Measurements from ENCODE around the gene PLEKHG4B.
A peak's percentile ranks its signal among the peaks of the same experiment; 100 is the strongest.
"Not testable (repeated sequence)": the region's sequence is repeated elsewhere in the genome, so short reads cannot be mapped to it uniquely, and the experiment has no call there.

PLEKHG4B gene

DNA sequence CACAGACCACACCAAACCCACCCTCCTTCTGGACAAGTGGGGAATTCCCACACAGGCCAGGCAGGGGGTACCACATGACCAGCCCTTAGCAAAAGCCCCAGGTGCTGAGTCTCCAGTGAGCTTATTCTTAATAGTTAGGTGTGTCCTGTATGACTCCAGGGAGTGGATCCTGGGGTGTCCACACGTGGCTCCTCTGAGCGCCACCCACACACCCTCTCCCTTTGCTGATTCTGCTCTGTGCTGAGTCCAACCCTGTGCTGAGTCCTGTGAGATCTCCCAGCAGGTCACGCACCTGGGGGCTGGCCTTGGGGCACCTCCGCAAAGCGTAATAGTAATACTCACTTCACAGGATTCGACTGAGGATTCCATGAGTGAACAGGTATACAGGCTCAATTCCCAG, 112.0 kb downstream of the PLEKHG4B start:
- no peak for DNase-seq

DNA sequence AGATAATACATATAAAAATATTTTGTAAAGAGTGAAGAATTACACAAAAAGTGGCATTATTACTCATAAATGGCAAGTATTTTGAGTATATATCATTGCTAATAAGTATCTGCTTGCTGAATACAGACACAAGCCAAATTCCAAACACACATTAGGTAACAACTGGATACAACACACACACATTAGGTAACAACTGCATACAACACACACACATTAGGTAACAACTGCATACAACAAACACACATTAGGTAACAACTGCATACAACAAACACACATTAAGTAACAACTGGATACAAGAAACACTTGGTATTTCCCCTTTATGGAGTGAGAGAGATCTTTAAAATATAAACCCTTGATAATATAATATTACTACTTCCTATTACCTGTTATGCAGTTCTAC, 112.5 kb downstream of the PLEKHG4B start:
- DNase-seq = no peak

- no peak for DNase-seq
These were observed 113.2 kb downstream of the PLEKHG4B start for GRCh38 chr5:204966-205670.

DNA sequence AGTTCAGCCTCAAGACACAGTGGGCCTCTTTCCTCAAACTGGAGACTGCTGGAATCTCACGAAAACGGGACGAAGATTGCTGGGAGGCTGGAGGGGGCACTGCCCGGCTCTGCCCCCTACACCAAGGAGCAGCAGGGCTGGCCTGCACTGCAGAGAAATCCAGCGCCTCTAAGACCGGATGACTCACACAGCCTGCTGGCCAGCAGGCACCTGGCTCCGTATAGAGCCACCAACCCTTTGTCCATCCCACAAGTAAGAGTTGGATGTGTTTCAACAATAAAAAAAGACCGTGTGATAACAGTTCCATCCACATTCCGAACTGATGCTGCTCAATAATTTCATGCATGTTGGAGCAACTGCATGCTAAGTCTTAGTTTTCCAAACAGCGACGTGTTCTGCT, 114.4 kb downstream of the PLEKHG4B start:
- no peak for DNase-seq

DNA sequence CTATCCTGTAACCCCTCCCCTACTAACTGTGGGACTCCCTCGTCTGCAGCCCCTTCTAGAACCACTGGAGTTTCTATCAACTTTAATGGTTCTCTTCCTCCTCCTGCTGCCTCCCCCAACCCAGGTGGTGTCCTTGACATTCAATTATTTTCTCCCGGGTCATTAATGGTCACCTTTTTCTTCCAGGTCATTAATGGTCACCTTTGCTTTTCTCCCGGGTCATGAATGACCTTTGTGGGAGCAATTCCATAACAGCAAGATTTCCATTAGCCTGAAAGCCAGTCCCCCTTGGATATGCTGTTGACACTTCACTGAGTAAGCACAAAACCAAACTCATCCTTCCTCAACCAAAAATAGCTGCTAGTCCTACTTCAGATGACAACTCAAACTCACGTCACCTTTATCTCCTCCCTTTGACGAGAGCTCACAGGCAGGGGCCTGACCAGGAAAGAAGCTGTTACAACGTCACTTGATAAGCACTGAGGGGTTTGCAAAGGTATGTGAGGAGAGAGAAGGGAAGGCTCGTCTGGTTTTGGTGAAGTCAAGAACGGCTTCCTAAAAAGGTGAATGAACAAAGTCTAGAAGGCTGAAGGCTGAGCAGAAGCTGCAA, 115.1 kb downstream of the PLEKHG4B start:
- no peak for DNase-seq

DNA sequence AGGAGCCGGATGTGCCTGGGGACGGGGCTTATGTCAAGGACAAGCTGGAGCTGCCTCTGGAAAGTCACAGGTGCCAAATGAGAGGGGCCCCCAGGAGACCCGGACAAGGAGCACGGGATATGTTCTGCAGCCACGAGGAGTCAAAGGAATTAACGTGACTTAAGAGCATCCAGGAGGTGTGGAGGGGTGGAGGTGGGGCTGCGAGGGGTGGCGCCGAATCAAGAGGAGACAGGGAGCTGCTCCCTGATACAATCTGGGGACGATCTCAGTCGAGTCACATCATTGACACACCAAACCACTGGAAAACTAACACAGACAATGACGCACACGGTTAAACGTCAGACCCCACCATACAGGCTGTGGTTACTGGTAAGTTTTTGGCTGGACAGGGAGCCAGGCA, 115.6 kb downstream of the PLEKHG4B start:
- no peak for DNase-seq

- DNase-seq = no peak
These were observed 116.6 kb downstream of the PLEKHG4B start for GRCh38 chr5:208449-209114.

DNA sequence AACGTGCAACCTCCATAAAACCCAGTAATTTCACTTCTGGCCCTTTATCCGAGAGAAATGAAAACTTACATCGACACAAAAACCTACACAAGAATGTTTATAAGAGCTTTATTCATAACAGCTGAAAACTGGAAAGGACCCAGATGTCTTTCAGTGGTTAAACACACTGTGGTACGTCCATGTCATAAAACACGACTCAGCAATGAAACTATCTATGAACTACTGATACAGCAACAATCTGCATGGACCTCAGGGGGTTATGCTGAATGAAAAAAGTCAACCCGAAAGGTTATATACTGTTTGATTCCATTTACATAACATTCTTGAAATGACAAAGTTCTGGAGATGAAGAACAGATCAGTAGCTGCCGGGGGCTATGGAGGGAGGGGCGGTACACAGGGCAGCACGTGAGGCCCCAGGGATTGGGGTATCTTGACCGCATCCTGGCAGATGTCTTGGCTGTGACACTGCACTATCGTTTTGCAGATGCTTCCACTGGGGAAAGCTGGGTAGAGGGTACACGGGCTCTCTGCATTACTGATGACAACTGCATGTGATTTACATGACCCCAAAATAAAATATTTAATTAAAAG, 121.9 kb downstream of the PLEKHG4B start:
- DNase-seq = no peak

DNA sequence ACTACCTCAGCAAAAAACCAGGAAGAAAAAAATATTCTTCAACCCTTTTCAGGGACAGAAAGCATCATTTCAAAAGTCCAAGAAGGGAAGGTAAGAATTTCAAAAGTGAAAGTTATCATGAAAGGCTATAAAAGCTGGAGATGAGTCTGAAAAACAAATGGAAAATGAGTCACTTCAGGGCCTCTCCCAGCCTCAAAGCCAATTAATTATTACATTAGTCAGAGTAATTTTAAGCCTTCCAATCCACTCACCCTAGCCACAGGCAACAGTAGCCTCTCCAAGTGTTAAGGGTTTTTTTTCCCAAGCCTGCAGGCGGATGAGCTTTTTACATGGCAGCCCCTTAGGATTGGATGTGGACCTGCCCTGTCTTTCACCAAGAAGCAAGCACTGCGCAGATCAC, 123.3 kb downstream of the PLEKHG4B start:
- not testable (repeated sequence) for DNase-seq

- DNase-seq = not testable (repeated sequence)
These were observed 124.1 kb downstream of the PLEKHG4B start for GRCh38 chr5:216076-216475.

DNA sequence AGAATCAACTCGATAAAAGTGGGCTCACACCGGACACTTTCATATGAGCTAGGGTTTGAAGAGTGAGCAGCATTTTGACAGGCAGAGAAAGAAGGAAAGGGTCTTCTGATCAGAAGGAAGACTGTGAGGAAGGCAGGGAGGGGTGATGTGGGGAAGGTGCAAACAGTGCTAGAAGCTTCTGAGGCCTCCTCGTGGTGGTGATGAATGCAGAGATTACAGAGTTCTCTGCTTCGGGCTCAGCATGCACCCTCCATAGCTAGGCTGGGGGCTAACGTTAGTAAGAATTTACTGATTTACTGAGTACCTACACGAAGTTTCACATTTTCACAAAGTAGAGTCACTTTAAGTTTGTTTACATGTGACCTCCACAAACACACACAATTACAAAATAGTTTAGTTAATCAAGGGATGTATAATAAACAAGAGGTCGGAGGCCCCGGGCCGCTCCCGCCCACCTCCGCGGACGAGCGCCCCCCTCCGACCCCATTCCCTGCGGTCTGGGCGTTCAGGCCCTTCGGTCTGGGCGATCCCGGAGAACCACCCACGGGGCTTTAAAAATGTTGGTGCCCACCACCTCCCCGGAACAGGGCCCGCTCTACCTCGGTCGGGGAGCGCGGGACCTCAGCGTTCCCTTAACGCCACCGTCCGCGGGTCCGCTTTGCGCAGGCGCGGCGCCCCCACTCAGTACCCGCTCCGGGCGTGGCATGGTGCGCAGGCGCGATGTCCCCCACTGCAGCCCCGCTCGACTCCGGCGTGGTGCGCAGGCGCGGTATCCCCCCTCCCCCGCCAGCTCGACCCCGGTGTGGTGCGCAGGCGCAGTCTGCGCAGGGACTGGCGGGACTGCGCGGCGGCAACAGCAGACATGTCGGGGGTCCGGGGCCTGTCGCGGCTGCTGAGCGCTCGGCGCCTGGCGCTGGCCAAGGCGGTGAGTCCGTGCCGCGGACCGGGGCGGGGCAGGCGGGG, 125.8 kb downstream of the PLEKHG4B start, which contains the start of the genes CCDC127 and SDHA:
Gene CCDC127, minus strand, starts transcription at position 660 of the 963 bp plus-strand sequence. CDS start 1,304 bp downstream, outside the sequence.
Gene SDHA, plus strand, starts transcription at position 827 of the 963 bp plus-strand sequence. Its CDS starts 36 bp downstream, at position 863.
- peak; percentile 99 for DNase-seq

- peak; percentile 22 for DNase-seq
These were observed 126.7 kb downstream of the PLEKHG4B start for GRCh38 chr5:218457-219291.

DNA sequence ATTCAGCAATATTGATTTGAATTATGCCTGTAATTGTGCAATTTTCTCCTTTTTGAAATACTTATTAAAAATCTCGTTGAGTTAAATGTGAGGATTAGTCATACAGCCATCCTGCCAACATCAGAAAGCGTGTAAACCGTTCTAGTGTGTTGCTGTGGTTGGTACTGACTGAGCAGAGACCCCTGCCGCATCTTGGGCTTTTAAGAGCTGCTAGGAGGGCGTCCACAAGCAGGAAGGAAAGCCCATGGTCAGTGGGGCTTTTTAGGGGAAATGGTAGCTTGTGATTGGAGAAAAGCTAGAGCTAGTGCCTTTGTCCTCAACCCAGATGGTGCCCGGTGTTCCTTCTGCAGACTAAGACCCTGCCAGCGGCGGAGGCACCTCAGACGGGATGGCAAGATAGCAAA, 127.5 kb downstream of the PLEKHG4B start:
- DNase-seq = no peak

GRCh38 chr5:219991-220390, 128.0 kb downstream of the PLEKHG4B start:
- DNase-seq = no peak

GRCh38 chr5:222951-223715, 131.2 kb downstream of the PLEKHG4B start:
- DNase-seq = not testable (repeated sequence)

DNA sequence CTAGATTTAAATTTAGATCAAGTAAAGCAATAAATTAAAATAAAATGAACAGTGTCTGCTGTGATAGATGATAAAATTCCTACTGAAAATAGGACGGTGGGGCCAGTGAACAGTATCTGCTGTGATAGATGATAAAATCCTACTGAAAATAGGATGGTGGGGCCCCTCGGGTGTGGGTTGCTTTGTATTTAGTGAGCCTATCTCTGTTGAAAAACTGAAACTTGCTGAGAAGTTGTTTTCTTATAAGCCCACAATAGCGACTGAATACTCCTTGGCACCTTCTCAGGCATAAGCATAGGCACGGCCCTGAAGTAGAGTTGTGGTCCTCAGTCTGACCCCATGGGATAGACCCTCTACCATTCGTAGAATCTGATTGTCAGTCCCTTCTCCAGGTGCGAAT, 131.8 kb downstream of the PLEKHG4B start:
- no peak for DNase-seq

DNA sequence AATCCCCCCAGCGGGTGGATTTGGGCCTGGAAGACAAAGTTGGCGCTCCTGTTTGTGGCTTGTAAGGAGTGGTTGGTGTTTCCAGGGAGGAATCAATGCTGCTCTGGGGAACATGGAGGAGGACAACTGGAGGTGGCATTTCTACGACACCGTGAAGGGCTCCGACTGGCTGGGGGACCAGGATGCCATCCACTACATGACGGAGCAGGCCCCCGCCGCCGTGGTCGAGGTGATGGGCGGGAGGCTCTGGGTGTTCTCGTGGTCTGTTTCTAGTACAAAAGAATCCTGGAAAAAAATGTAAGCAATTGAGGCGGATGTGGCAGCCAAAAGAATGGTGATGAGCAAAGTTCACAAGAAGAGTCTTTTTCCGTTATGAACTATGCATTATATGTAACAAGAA, 133.4 kb downstream of the PLEKHG4B start:
- no peak for DNase-seq

DNA sequence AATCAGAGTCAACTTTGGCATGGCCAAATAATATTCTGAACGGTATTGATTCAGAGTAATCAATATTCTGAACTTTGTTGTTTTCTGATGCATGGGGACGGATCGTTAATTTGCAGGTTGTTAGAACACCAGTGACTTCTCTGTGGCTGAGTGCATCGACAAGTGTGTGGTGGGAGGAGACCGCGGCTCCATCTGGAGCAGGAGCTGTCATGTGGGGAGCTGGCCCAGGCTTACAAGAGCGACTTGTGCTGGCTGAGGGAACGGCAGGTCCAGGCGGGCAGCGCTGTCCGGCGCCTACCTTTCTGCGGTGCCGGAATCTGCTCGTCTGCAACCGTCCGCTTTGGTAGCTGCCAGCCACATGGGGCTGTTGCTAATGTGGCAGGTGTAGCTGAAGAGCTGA, 135.4 kb downstream of the PLEKHG4B start:
- DNase-seq = not testable (repeated sequence)

DNA sequence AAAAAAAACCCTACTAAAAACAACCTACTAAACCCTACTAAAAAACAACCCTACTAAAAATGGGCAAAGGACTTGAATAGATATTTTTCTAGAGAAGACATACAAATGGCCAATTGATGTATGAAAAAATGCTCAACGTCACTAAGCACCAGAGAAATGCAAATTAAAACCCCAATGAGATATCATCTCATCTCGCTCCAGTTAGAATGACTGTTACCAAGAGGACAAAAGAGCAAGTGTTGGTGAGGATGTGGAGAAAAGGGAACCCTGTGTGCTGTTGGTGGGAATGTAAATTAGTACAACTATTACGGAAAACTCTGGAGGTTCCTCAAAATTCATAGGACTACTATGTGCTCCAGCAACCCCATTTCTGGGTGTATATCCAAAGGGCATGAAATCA, 136.9 kb downstream of the PLEKHG4B start:
- no peak for DNase-seq

DNA sequence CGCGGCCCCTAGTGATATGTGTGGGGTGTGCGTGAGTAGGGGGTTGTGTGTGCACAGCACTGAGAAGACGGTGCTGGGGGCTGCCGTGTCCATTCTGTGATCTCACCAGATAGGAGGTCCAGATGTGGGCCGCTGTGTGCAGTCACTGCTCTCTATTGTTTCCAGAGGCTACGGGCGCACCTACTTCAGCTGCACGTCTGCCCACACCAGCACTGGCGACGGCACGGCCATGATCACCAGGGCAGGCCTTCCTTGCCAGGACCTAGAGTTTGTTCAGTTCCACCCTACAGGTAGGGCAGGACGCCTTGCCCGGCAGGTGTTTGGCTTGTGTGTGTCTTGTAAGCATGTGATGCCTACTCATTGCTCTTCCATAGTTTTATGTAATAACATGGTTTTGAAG, 138.7 kb downstream of the PLEKHG4B start:
- no peak for DNase-seq
